CD4-positive, alpha-beta T cell treated with Interleukin-1 beta for 1 hour (primary cell): ENCODE results near the gene CCDC85A.

Source experiments
- DNase-seq, 2 donors: peaks; one replicate each; pipeline ENCODE4 v3.0.0-alpha.2; 2020 to 2022

Gene CCDC85A

DNA sequence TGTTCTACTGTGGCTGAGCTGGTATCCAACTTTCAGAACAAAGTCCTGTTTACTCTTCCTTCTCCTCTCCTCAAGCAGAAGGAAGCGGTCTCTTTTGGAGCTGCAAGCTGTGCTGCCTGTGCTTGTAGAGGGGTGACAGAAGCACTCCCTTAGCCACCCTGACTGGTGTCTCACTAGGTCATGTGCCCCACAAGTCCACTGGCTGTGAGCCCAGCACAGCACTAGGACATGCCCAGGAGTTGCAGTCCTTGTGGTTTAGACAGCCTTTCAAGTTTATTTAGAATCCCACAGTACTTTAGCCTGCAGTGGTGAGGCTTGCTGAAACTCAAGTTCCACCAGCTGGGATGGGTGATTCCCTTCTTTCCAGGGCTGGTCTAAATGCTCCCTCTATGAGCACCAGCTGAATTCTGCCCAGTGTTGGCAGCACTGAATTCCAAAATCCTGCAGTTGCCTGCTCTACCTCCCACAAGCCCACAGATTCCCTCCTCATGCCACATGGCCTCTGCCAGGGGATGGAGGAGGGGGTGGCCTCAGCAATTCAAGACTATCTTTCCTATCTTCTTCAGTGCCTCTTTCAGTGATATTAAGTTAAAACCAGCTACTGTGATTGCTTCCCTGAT, 61.2 kb downstream of the CCDC85A start:
- DNase-seq: no peak

DNA sequence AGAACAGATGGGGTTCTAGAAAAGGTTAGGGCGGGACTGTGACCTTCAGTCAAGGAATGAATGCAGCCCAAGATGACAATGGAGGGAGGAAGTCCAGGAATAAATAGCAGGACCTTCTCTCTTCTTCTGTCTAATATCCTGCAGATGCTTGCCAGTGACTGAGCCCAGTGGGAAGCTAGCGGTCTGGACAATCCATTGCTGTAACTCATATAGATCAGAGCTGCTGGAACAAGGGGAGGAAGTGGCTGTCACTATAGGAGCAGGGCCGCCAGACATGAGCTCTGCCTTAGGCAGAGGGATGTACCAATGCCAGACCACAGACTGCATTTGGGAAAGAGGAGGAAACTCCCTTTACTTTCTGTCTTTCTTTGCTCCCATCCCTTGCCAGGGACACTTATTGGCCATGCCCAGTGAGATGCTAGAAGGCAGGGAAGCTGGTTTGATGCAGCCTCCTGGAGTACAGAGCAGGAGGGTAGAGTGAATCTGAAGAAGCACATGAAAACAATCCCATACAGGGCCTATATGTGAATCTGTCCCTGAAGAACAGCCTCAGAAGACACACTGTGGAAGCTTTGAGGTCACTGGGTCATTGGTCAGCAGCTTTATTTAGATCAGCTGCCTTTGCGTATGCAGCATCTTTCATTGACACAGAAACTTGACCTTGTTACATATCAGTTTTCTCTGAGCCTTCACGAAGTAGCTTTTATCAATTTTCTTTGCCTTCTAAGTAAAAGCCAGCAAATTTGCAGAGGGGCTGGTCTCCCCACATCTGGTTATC, 65.4 kb downstream of the CCDC85A start:
- no peak for DNase-seq

DNA sequence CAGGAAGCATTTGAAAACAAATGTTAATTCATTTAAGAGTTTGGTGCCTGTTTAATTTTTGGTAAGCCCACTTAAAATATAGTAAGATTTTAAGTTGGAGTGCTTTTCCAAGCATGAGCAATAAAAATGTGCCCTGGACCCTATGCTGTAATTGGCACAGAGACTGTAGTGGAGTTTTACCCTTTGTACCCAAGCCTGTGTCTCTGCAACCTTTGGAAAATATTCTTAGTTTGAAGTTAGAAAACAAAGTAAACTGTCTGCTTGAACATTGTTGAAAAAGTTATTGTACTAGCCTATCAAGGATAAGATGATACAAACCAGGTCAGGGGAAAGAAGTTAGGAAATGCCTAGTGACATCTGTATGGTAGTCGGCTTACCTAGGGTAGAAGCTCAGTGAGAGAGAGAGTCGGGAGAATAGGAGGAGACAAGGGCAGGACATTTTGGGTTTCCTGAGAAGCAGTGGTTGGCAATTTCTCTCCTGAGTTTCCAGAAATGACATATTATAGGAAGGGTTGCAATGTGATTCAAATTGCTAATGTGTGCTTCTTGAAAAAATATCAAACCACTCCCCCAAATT, 66.5 kb downstream of the CCDC85A start:
- DNase-seq: no peak

DNA sequence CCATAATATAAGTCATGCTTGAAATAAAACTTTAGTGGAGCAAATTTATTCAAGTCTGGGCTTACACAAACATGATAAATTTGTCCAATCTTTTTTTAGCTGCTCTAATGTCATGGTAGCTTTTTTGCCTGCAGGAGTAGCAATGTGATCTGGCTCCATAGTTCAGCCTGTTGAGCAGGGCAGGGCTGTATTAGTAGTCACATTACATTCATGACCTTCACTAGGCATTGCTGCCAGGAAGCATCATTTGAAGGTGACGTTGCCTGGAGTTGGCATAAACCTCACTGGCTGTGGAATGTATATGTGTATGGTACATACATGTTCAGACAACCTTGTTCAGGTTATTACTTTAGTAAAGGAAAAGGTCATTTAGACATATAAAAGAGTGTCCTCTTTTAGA, 76.6 kb downstream of the CCDC85A start:
- no peak for DNase-seq

DNA sequence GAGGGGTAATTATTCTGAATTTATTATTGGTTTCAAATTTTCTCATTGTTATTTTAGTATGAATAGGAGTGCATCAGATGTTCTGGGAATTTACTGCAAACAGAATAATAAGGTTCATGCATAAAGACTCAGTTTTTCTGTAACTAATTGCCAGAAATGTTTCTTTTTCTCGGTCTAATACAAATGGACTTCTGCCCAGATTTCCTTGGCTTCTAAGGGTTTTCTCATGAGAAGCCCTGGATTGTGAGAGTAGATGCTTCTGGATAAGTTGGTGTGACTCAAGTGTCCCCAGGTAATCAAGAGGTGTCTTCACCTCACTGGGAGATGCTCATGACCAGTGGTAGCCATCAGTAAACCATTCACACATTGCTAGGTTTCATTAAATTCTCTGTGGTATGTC, 78.5 kb downstream of the CCDC85A start:
- no peak for DNase-seq

DNA sequence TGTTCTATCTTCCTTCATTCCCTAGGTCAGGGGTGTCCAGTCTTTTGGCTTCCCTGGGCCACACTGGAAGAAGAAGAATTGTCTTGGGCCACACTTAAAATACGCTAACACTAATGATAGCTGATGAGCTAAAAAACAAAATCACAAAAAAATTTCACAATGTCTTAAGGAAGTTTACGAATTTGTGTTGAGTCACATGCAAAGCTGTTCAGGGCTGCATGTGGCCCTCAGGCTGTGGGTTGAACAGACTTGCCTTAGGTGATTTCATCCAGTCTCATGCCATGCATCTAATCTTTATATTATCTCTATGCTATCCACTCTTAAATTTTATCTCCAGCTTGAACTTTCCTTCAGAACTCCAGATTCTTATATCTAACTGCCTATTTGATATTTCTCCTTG, 80.1 kb downstream of the CCDC85A start:
- no peak for DNase-seq

DNA sequence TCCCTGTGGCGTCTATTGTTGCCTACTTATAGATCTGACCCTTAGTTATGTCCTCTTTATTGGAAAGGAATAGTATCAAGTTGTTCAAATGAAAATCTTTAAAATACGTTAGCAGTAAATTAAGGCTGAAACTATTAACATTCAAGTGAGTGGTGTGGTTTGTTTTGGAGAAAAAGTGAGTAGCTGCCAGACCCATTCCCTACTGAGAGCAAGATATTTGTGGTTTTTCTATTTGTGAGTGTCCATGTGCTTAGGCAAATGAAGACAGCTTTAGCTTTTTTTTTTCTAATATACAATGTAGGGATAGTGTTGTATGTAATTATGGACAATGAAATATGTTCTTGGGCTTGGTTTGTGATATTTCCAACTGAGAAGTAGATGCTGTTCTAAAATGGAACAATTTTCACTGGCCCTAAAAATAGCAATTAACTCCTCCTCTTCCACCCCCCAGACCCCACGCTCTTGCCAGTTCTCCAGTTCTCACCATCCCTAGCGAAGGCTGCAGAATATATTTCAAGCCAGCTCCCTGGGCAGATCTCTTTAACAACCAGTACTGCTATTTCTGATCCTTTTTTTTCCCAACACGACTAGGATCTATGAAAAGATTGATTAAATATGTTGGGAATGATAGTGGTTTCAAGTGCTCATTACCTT, 83.1 kb downstream of the CCDC85A start:
- DNase-seq: no peak

DNA sequence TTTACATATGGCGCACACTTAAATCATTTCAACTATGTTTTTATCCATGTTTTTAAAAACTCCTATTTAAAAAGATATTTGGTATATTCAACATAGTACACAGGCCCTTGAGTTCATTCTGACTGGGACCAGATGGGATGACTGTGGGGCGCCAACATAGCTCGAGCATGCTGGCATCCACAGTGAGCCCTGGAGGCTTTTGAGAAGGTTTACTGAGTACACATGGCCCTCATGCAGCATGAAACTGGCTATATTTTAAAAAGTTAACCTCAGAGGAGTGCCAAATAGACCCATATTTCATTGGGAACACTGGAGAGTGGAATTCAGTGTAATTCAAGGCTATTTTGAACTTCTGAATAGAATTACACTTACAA, 83.6 kb downstream of the CCDC85A start:
- no peak for DNase-seq

DNA sequence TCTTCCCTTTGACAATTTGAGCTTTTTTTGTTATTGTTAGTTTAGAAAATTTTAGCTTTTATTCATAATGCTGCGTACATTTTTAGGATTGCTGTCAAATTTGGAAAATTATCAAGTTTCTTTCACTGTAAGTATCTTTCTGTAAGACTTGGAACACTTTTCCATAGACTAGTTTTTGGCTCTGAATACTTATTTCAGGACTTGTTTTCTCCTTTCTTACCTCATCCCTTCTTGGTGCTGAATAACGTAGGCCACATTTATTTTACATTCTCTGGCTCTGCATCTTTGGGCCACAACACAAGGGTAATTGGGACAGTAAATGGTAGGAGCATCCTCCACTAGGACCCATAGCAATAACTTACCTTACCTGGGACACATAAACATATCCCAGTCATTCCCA, 85.1 kb downstream of the CCDC85A start:
- no peak for DNase-seq

DNA sequence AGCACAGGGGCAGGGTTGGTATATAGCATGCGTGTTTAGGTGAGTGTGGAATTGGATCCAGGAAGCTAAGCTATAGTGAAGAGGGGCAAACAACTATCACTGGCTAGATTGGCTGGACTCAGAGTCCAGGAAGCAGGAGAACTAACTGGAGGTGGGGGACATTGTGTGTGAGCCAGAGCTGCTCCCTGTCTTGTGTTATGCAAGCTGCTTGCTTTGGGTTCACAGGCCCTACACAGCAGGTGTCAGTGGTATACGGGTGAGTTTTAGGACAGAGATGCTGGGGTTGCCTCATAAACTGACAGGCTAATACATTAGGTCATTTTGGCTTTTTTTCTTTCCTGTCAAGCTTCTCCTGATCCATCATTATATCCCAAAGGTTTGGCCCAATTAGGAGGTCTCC, 87.5 kb downstream of the CCDC85A start:
- no peak for DNase-seq

DNA sequence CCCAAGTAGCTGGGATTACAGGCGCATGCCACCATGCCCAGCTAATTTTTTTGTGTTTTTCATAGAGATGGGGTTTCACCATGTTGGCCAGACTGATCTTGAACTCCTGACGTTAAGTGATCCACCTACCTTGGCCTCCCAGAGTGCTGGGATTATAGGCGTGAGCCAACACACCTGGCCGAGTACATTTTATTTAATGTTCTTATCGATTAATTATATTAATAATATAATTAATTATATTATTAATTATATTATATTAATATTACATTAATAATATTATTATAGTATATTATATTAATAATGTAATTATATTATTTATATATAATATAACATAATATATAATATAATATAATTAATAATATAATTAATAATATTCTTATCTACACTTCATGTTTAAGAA, 101.4 kb downstream of the CCDC85A start:
- no peak for DNase-seq

DNA sequence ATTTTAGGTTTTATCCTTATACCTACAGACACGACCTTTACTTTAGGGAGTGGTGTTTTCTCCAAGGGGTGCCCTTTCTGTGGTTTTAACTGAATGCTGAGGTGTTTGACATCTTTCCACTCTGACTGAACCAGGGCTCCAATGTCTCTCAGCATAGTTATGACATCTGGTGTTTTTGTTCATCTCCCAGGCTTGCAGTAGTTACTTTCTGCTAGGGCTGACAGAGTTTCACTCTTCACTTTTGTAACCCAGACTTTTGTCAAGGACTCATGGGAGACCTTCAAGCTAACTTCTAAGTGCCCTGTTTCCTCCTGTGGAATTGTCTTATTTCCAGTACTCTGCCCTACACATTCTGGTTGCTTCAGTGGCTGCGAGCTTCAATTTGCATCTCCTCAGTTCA, 103.1 kb downstream of the CCDC85A start:
- no peak for DNase-seq

DNA sequence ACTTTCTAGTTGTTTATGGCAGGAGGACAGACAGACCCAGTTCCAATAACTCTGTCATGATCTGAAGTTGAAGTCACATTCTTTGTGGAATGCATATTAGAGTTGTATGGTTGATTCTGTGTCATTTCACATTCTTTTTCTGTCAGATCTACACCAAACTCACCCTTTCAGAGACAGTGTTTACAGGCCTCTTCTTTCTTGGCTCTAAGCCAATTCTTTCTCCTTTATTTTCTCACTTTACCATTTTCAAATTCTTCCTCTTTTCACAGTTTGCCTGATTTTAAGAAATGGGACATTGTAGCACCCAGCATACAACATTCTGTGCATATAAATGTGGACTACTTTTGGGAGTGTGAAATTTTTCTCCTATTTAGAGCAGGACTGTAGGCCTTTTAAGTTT, 103.7 kb downstream of the CCDC85A start:
- DNase-seq: no peak

DNA sequence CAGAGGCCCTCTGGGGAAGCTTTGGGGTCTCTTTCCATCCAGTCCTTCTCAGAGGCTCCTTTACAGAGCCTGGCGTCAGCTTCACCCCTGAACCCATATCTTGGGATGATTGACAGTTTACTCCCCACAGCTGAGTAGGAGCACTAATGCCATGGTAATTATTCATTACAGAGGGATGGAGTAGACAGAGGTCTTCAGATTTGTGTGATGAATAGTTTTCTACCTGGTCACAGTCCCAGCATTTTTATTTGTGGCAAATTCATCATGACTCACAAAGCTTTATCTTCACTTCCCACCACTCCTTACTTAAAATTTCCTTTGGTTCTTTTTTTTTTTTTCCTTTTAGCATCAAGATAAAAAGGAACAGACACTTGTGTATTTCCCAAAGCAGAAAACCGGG, 104.2 kb downstream of the CCDC85A start:
- DNase-seq: no peak

DNA sequence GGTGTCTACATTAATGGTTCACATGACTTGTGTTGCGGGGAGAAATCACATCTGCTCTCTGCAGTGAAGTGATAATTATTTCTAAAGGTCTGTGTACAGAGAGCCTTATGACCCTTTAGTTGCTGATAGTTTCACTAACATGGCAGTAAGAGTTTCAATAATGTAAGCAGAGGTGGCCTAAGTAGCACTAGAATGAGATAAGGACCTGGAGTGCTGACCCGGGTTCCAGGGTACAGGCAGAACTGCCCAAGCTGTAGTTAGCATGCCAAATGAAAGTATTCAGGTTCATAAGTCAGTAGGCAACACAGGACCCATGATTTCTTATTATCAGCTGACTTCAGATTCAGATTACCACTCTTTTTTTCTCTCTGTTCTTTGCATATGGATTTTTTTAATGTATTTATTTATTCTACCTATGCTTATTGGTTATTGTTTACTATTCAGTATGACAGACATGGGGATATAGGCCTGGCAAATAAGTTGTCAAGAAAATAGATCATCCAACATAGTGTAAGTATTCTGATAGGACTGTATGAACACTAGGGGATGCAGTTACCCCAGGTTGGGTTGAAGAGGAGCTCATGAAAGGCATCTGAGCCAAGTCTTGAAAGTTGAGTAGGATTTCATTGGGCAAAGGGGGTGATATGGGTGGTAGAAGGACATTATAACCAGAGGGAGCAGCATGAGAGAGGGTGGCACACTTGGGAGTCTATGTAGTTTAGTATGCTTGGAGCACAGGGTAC, 105.2 kb downstream of the CCDC85A start:
- DNase-seq: no peak

DNA sequence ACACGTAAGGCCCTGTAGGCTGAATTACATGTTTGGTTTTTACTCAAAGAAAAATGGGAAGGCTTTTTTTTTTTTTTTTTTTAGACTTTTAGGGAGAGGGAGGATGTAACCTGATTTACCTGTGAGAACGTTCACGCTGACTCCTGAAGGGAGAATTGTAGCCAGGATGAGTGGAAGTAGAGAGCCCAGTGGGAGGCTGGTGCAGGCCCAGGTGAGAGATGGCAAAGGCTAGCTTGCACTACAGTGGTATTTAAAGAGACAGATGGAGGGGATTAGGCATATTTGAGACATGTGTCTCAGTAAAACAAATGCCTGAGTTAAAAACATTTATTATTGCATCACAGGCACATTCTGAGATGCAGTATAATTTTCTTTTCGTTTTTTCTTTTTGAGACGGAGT, 107.9 kb downstream of the CCDC85A start:
- DNase-seq: no peak

DNA sequence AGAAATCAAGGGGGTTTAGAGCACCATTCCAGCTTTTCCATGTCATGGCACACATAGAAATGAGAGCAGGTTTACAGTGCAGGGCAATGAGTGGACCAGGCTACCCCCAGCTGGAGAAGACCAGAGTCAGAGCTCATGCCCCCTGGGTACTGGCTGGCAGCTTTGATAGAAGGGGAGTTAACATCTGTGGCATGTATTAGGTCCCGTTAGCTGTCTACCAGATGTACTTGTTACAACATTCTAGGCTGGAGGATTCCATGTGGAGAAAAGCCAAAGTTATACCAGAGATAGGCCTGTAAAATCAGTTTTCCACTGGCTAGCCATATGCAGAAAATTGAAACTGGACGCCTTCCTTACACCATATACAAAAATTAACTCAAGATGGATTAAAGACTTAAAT, 109.2 kb downstream of the CCDC85A start:
- no peak for DNase-seq

DNA sequence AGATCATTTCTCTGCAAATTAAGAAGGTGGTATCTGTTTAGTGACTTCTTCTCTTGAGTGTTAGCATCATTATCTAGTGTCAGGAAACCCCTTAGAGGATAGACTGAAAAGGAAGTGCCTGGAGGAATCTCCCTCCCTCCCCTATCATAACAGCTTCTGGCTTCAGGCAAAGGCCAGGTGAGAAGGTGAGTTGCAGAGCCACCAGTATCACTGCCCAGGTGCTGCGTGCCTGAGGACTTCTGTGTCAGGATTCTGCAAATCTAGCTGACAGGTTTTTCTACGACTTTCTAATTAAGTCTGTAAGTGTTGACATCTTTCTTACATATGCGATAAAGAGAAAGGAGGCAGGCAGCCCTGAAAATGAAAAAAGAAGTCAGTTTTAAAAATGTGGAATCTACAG, 111.9 kb downstream of the CCDC85A start:
- DNase-seq: no peak

DNA sequence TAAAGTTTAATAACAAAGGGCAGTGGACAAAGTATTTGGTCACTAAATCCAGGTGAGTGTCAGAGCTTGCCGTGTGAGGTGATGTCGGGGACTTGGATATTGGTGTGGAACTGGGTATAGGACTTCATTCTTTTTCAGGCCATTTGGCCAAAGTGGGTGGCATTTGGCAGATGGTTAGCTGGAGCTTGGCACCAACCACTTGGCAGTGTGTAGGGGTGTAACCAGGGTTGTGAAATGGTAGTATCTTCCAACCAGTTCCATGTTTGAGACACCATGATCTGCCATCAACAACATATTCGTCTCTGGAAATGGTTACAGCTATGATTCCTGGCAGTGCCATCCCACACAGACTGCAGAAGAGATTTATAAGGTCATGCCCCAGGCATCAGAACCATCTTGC, 113.9 kb downstream of the CCDC85A start:
- no peak for DNase-seq

DNA sequence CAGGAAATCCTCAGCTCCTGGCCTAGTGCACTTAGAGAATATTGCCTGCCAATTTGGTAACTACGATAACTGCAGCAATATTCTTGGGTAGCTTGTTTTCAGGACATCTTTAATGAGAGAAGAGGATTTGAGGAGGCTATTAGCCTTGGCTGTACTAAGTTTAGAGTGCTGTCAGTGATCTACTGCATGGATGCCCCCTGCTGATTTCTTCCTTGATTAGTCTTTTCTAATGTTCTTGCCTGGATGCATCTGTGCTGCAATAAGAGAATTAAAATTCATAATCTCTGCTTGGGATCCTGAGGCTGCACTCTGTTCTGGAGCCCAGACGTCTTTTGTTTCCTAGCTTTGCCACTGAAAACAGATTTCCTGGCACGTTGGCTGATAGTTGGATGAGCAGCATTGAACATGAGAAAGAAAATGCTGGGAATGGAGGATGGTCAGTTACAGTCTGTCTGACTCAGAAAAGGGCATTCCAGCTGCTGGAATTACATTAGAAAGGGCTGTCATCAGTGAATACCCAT, 115.4 kb downstream of the CCDC85A start:
- DNase-seq: no peak

DNA sequence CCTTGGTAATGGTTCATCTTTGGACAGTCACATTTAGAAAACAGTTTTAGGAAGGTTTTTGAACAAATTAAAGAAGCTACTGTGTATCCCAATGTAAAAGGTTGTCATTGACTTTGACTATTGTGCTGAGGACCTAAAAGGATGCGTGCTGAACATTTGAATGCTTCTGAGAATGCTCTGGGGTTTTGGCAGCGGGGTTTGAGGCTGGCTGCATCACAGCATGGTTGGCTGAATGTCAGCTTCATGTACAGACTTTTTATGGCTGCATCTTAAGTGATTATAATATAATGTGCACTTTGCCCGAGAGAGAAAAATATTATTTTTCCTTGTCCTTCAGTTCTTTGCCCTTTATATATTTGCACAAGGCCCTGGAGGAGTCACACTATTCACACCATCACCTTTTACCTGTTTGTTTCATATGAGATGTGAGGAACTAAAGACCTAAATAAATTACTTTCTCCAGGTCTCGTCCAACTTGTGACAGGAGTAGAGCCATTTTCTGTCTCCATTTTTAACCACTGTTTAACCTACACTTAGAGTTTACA, 125.9 kb downstream of the CCDC85A start:
- DNase-seq: no peak

DNA sequence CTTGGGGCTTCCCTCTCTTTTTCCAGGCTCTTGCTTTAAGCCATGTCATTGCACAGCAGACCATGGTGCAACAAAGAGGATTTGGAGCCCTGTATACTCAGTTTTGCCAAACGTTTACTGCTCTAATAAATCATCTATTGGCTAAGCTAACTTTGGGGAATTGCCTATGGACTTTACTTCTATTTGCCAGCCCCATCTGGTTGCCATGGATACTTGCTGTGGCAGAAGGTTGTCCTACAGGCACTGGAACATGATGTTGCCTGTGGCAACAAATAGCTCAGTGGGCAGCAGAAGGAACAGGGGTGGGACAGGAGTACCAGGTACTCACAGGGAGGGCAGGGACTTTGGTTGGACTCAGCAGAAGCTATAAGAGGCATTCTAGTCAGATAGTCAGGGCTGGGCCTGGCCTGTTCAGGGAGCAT, 129.7 kb downstream of the CCDC85A start:
- DNase-seq: no peak

DNA sequence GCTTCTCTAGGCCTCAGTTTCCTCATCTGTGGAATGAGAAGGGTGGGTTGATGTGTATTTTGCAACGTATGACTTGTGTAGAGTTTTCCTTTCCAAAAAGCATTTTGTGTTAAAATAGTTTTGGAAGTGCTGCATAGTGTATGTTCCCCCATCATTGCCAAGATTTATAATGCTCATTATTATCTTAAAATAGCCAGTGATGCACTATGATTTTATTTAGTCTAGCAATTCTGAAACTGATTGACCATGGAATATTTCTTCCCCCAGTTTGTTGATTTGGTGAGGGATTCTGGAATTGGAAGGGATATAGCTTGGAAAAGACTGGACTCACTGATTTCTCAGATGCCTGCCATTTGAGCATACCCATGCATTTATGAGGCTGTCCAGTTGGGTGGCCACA, 130.6 kb downstream of the CCDC85A start:
- no peak for DNase-seq
